Effector memory CD4-positive, alpha-beta T cell (primary cell): Measurements from ENCODE around the gene OSBPL2.

Source experiments
- DNase-seq, 3 donors: peaks; one replicate each; pipeline ENCODE4 v3.0.0-alpha.2; 2020
- H3K27ac ChIP-seq: 2 replicates; pipeline ENCODE4 v1.7.0; 2013; ENCODE audit warnings: mild to moderate bottlenecking, low read length, moderate library complexity; ENCODE audit not compliant: insufficient read depth, poor library complexity, severe bottlenecking
- H3K27me3 ChIP-seq: replicated peaks from 2 replicates; pipeline ENCODE4 v1.7.0; 2013; ENCODE audit warnings: mild to moderate bottlenecking, low read length; ENCODE audit not compliant: insufficient read depth, control insufficient read depth, poor library complexity, severe bottlenecking
- H3K36me3 ChIP-seq: 2 replicates; pipeline ENCODE4 v1.7.0; 2013; ENCODE audit warnings: mild to moderate bottlenecking, low read length, moderate library complexity; ENCODE audit not compliant: control insufficient read depth, insufficient read depth
- H3K4me1 ChIP-seq: 2 replicates; pipeline ENCODE4 v1.7.0; 2013; ENCODE audit warnings: low read length, mild to moderate bottlenecking; ENCODE audit not compliant: control insufficient read depth, insufficient read depth, poor library complexity, severe bottlenecking
- H3K4me3 ChIP-seq: 2 replicates; pipeline ENCODE4 v1.7.0; 2013; ENCODE audit warnings: low read length, low read depth, mild to moderate bottlenecking; ENCODE audit not compliant: insufficient read depth, poor library complexity, severe bottlenecking
- H3K9me3 ChIP-seq: 2 replicates; pipeline ENCODE4 v1.7.0; 2013; ENCODE audit warnings: mild to moderate bottlenecking, low read length, moderate library complexity; ENCODE audit not compliant: control insufficient read depth

Gene OSBPL2

DNA sequence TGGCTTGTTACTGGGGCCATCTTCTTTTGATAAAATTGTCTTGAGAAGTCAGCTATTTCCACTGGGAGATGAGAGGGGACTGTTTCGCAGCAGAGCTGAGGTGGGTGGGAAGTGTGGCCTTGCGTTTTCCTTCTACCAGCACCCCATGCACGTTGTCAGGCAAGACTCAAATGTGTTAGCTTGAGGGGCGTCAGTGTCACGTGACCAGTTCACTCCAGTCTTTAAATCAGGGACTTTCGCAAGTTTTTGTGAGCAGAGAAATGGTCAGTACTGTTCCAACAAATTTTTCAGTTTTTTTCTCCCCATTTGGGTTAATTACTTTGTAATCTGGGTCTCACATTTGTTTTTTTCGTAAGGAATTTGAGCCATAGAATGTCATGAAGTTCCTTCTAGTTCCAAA, 43.8 kb downstream of the OSBPL2 start:
- Histone ChIP-seq H3K36me3 (peaks cover 80% of the 10 kb centered on the region), H3K27me3 (no peaks in the 10 kb centered on the region), H3K9me3 (no peaks in the 10 kb centered on the region), H3K27ac (no peak overlapping the region), H3K4me3 (no peak overlapping the region), H3K4me1 (no peaks in the 10 kb centered on the region)
- DNase-seq, result no peak

DNA sequence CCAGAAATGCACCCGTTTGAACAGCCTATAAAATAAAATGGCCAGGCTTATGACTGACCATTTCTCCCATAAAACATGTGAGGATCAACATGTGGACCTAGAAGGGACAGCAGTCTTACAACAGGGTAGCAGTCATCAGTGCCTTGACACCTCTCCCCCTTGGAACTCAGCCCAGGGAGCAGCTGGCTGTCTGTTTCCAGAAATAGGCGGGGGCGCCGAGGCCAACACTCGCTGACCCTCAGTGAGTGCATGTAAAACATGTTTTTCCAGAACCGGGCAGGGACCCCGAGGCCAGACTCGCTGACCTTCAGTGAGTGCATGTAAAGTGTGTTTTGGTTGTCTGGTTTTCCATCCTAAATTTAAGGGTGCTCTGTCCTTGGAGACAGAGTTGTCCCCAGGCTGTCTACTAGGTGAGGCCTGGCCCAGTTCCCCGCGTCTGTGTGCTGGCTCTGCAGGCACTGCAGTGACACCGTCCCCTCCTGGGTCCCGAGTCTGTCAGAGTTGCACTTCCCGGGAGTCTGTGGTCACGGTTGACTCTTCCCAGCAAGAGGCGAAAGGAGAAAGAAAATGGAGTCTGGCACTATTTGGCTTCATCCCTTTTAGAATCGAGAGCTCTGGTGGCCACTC, 44.7 kb downstream of the OSBPL2 start:
- no peaks in the 10 kb centered on the region for H3K4me1 ChIP-seq
- no peak overlapping the region for H3K4me3 ChIP-seq
- no peaks in the 10 kb centered on the region for H3K9me3 ChIP-seq
- H3K27me3 ChIP-seq, result no peaks in the 10 kb centered on the region
- no peak overlapping the region for H3K27ac ChIP-seq
- peaks cover 80% of the 10 kb centered on the region for H3K36me3 ChIP-seq
- no peak for DNase-seq

DNA sequence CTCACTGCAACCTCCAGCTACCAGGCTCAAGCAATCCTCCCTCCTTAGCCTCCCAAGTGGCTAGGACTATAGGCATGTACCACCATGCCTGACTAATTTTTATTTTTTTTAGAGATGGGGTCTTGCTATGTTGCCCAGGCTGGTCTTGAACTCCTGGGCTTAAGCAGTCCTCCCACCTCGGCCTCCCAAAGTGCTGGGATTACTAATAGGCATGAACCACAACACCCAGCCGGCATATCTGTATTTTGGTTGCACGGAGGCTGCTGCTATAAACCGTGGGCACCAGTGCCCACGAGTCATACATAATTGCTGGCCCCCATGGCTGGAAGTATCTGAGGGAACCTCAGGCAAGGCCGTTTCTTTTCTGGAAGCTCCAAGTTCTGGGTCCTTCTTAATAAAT, 46.1 kb downstream of the OSBPL2 start:
- Histone ChIP-seq H3K36me3 (peaks cover 83% of the 10 kb centered on the region), H3K4me3 (no peak overlapping the region), H3K9me3 (no peaks in the 10 kb centered on the region), H3K4me1 (no peaks in the 10 kb centered on the region), H3K27ac (no peak overlapping the region), H3K27me3 (no peaks in the 10 kb centered on the region)
- no peak for DNase-seq

GRCh38 chr20:62285151-62285550, 46.8 kb downstream of the OSBPL2 start:
- H3K4me3 ChIP-seq, result no peak overlapping the region
- H3K4me1 ChIP-seq, result no peaks in the 10 kb centered on the region
- no peak for DNase-seq
- H3K27me3 ChIP-seq, result no peaks in the 10 kb centered on the region
- no peak overlapping the region for H3K27ac ChIP-seq
- peaks cover 82% of the 10 kb centered on the region for H3K36me3 ChIP-seq
- H3K9me3 ChIP-seq, result no peaks in the 10 kb centered on the region

- H3K4me1 ChIP-seq, result no peaks in the 10 kb centered on the region
- H3K27me3 ChIP-seq, result no peaks in the 10 kb centered on the region
- H3K27ac ChIP-seq, result no peak overlapping the region
- H3K4me3 ChIP-seq, result no peak overlapping the region
- peaks cover 76% of the 10 kb centered on the region for H3K36me3 ChIP-seq
- H3K9me3 ChIP-seq, result no peaks in the 10 kb centered on the region
- no peak for DNase-seq
These were observed 47.4 kb downstream of the OSBPL2 start for GRCh38 chr20:62285722-62286121.

DNA sequence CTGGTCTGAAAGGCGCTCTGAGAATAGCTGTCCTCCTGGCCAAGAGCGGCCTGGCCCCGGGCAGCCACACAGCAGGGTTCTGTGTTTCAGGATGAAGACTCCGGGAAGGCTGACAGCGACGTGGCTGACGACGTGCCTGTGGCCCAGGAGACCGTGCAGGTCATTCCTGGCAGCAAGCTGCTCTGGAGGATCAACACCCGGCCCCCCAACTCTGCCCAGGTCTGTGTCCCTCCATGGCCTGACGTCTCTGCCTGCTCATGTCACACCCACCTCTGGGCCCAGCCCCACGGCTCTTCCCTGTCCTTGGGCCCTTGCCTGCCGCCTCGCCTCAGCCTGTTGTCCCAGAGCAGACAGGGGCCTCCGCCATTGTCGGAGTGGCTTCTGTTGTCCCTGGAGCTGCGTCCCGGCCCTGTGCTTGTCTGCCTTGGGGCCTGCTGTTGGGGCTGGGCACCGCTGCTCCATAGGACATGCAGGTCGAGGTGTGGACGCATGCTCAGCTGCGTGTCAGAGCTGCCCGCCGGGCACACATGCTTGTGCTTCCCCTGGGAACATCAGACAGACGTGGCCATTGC, 48.3 kb downstream of the OSBPL2 start:
- H3K4me3 ChIP-seq, result no peak overlapping the region
- no peak overlapping the region for H3K27ac ChIP-seq
- no peaks in the 10 kb centered on the region for H3K4me1 ChIP-seq
- peaks cover 67% of the 10 kb centered on the region for H3K36me3 ChIP-seq
- H3K9me3 ChIP-seq, result no peaks in the 10 kb centered on the region
- no peaks in the 10 kb centered on the region for H3K27me3 ChIP-seq
- no peak for DNase-seq

DNA sequence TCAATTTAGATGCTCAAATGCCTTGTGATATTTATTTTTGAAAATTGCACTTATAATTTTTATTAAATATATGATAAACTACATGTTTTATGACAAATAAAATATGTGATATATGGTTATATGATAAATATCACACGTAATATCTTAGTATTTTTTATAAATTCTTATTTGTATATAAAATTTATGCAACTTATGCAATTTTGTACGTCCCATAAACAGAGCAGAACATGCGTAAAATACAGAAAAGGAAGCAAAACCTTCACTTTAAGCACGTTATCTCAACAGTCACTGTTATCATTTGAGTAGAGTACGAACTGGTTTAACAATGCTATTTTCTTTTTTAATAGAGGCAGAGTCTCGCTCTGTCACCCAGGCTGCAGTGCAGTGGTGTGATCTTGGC, 48.8 kb downstream of the OSBPL2 start:
- H3K4me1 ChIP-seq, result no peaks in the 10 kb centered on the region
- H3K9me3 ChIP-seq, result no peaks in the 10 kb centered on the region
- H3K4me3 ChIP-seq, result no peak overlapping the region
- peaks cover 65% of the 10 kb centered on the region for H3K36me3 ChIP-seq
- H3K27ac ChIP-seq, result no peak overlapping the region
- H3K27me3 ChIP-seq, result no peaks in the 10 kb centered on the region
- no peak for DNase-seq

- H3K27me3 ChIP-seq, result no peaks in the 10 kb centered on the region
- H3K4me1 ChIP-seq, result no peaks in the 10 kb centered on the region
- DNase-seq, result no peak
- no peak overlapping the region for H3K4me3 ChIP-seq
- no peaks in the 10 kb centered on the region for H3K9me3 ChIP-seq
- peaks cover 58% of the 10 kb centered on the region for H3K36me3 ChIP-seq
- no peak overlapping the region for H3K27ac ChIP-seq
These were observed 49.6 kb downstream of the OSBPL2 start for GRCh38 chr20:62287759-62288534.

GRCh38 chr20:62288535-62289105, 50.3 kb downstream of the OSBPL2 start:
- H3K27ac ChIP-seq, result no peak overlapping the region
- no peaks in the 10 kb centered on the region for H3K27me3 ChIP-seq
- H3K4me1 ChIP-seq, result no peaks in the 10 kb centered on the region
- no peak overlapping the region for H3K4me3 ChIP-seq
- no peak for DNase-seq
- H3K36me3 ChIP-seq, result peaks cover 58% of the 10 kb centered on the region
- no peaks in the 10 kb centered on the region for H3K9me3 ChIP-seq

DNA sequence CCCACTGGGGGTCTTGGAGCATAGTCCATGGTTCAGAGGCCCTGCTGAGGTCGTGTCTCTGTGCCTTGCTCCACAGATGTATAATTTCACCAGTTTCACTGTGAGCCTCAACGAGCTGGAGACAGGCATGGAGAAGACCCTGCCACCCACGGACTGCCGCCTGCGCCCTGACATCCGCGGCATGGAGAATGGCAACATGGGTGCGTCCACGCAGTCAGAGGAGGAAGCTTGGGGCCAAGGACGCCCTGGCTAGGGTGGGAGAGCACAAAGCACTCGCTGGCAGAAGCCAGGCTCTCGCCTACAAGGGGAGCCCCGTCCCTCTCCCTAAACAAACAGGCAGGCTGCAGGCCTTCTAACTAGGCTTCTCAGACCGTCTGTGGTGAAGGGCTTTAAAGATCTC, 50.8 kb downstream of the OSBPL2 start:
- H3K9me3 ChIP-seq, result no peaks in the 10 kb centered on the region
- peaks cover 54% of the 10 kb centered on the region for H3K36me3 ChIP-seq
- no peak overlapping the region for H3K27ac ChIP-seq
- H3K4me1 ChIP-seq, result no peaks in the 10 kb centered on the region
- no peak for DNase-seq
- no peaks in the 10 kb centered on the region for H3K27me3 ChIP-seq
- no peak overlapping the region for H3K4me3 ChIP-seq
